Measurements from ENCODE around the gene UNC119B. TPM values are rescaled to one million over a fixed set of nuclear protein-coding genes. Genes with fewer than 3 reads are reported as not detected.

Gene UNC119B
- total RNA-seq, 1 donor: 23.2 TPM

GRCh38 chr12:120719072-120719471 is 8.8 kb downstream of the UNC119B start:
- Histone ChIP-seq H3K36me3 (ENCODE audit: insufficient read depth, low read length) (peaks cover 74% of the 10 kb centered on the region), H3K4me1 (ENCODE audit: insufficient read depth, low read length) (peaks cover 13% of the 10 kb centered on the region), H2AFZ (ENCODE audit: low read length) (no peak overlapping the region), H4K20me1 (ENCODE audit: insufficient read depth, low read length) (peaks cover 14% of the 10 kb centered on the region), H3K4me3 (ENCODE audit: insufficient read depth, low read length) (no peak overlapping the region), H3K27ac (ENCODE audit: low read depth, low read length) (no peak overlapping the region), H3K27me3 (ENCODE audit: insufficient read depth, low read length) (no peaks in the 10 kb centered on the region), H3K4me2 (ENCODE audit: insufficient read depth, low read length) (no peak overlapping the region), H3K79me2 (ENCODE audit: insufficient read depth, low read length) (peaks cover 15% of the 10 kb centered on the region), H3K9me3 (ENCODE audit: low read depth, low read length) (no peaks in the 10 kb centered on the region)
- DNase-seq (ENCODE audit: insufficient read length, low spot score, missing footprints): no peak
- no peak for TF ChIP-seq CTCF (IDR thresholded peaks at IDR 0.05; ENCODE audit: extremely low read depth, low read depth, low read length)

GRCh38 chr12:120719496-120720233 is 9.4 kb downstream of the UNC119B start:
- DNase-seq (ENCODE audit: insufficient read length, low spot score, missing footprints): no peak
- Histone ChIP-seq H3K36me3 (ENCODE audit: insufficient read depth, low read length) (peaks cover 76% of the 10 kb centered on the region), H4K20me1 (ENCODE audit: insufficient read depth, low read length) (peaks cover 13% of the 10 kb centered on the region), H3K4me2 (ENCODE audit: insufficient read depth, low read length) (no peak overlapping the region), H3K27ac (ENCODE audit: low read depth, low read length) (no peak overlapping the region), H3K9me3 (ENCODE audit: low read depth, low read length) (no peaks in the 10 kb centered on the region), H2AFZ (ENCODE audit: low read length) (no peak overlapping the region), H3K4me3 (ENCODE audit: insufficient read depth, low read length) (no peak overlapping the region), H3K79me2 (ENCODE audit: insufficient read depth, low read length) (peaks cover 14% of the 10 kb centered on the region), H3K27me3 (ENCODE audit: insufficient read depth, low read length) (no peaks in the 10 kb centered on the region), H3K4me1 (ENCODE audit: insufficient read depth, low read length) (peaks cover 13% of the 10 kb centered on the region)
- TF ChIP-seq CTCF (IDR thresholded peaks at IDR 0.05; ENCODE audit: extremely low read depth, low read depth, low read length): no peak

GRCh38 chr12:120720234-120720986 is 10.2 kb downstream of the UNC119B start:
- H3K27ac ChIP-seq (ENCODE audit: low read depth, low read length): peak overlapping the region; percentile 34
- no peak overlapping the region for H3K4me2 ChIP-seq (ENCODE audit: insufficient read depth, low read length)
- no peak for TF ChIP-seq CTCF (IDR thresholded peaks at IDR 0.05; ENCODE audit: extremely low read depth, low read depth, low read length)
- H3K9me3 ChIP-seq (ENCODE audit: low read depth, low read length): no peaks in the 10 kb centered on the region
- peaks cover 10% of the 10 kb centered on the region for H3K79me2 ChIP-seq (ENCODE audit: insufficient read depth, low read length)
- H2AFZ ChIP-seq (ENCODE audit: low read length): no peak overlapping the region
- peak; percentile 93 for DNase-seq (ENCODE audit: insufficient read length, low spot score, missing footprints)
- H3K4me3 ChIP-seq (ENCODE audit: insufficient read depth, low read length): no peak overlapping the region
- peaks cover 19% of the 10 kb centered on the region for H3K4me1 ChIP-seq (ENCODE audit: insufficient read depth, low read length)
- peaks cover 69% of the 10 kb centered on the region for H3K36me3 ChIP-seq (ENCODE audit: insufficient read depth, low read length)
- no peaks in the 10 kb centered on the region for H3K27me3 ChIP-seq (ENCODE audit: insufficient read depth, low read length)
- peaks cover 13% of the 10 kb centered on the region for H4K20me1 ChIP-seq (ENCODE audit: insufficient read depth, low read length)

Measured in osteoblast (primary cell).